ENCODE measurements around the gene ZFAND5. TPM values are rescaled to one million over a fixed set of nuclear protein-coding genes. Genes with fewer than 3 reads are reported as not detected.
A peak's percentile ranks its signal among the peaks of the same experiment; 100 is the strongest.

ZFAND5 gene
- total RNA-seq, 2 experiments from 2014 or later = 72.0 to 88.2 TPM

GRCh38 chr9:72315510-72316311, 49.3 kb downstream of the ZFAND5 start:
- CTCF ChIA-PET = interaction anchor here (0.6 to 1.5 kb wide), 7 partner anchors 14 to 1880 kb away, joined by 3 to 4 read pairs (median 3); no protein-coding TSS in a partner anchor
- DNase-seq (no peak), ATAC-seq (no peak)
- H3K27ac Mint-ChIP-seq = no peak overlapping the region
- intact Hi-C loops (cut with DNase I, micrococcal nuclease) = no loop called here
- H3K27me3 Mint-ChIP-seq = no peaks in the 10 kb centered on the region
- H3K9me3 Mint-ChIP-seq (ENCODE audit: low read depth) = no peaks in the 10 kb centered on the region
- no peak overlapping the region for H3K4me3 Mint-ChIP-seq
- POLR2A ChIA-PET = interaction anchor here (0.6 to 0.7 kb wide), 3 partner anchors 12 to 642 kb away, joined by 4 read pairs; no protein-coding TSS in a partner anchor
- H3K36me3 Mint-ChIP-seq (ENCODE audit: low read depth) = no peaks in the 10 kb centered on the region
- H3K4me1 Mint-ChIP-seq = no peaks in the 10 kb centered on the region

DNA sequence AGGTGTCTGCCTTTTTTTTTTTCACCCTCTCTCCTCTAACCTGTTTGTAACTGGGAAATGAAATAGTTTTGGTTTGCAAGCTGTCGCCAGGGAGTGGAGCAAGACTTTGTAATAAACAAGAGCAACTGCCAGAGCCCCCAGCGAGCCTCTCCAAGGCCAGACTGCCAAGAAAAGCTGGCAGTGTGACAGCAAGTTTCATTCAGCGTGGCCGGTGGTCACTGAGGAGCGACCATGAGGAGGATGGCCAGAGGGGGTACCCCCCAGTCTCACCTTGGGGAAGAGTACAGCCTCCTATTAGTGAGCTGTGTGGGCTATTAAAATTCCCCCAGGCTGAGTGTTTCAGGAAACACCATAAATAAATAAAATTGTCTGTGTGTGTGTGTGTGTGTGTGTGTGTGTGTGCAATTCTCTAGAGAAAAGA, 49.9 kb downstream of the ZFAND5 start:
- ChIA-PET POLR2A (interaction anchor here (0.6 to 0.7 kb wide), 2 partner anchors 12 to 641 kb away, joined by 4 read pairs; no protein-coding TSS in a partner anchor), CTCF (interaction anchor here (0.6 to 1.5 kb wide), 3 partner anchors 9 to 498 kb away, joined by 3 read pairs; no protein-coding TSS in a partner anchor)
- Mint-ChIP-seq H3K9me3 (ENCODE audit: low read depth) (no peaks in the 10 kb centered on the region), H3K4me3 (no peak overlapping the region), H3K27ac (no peak overlapping the region), H3K4me1 (no peaks in the 10 kb centered on the region), H3K27me3 (no peaks in the 10 kb centered on the region), H3K36me3 (ENCODE audit: low read depth) (no peaks in the 10 kb centered on the region)
- intact Hi-C loops (cut with DNase I, micrococcal nuclease) = no loop called here
- DNase-seq = no peak
- no peak for ATAC-seq

- Mint-ChIP-seq H3K9me3 (ENCODE audit: low read depth) (no peaks in the 10 kb centered on the region), H3K27ac (no peak overlapping the region), H3K4me3 (no peak overlapping the region), H3K27me3 (no peaks in the 10 kb centered on the region), H3K4me1 (no peaks in the 10 kb centered on the region), H3K36me3 (ENCODE audit: low read depth) (no peaks in the 10 kb centered on the region)
- DNase-seq (no peak), ATAC-seq (no peak)
- intact Hi-C loops (cut with DNase I, micrococcal nuclease) = no loop called here
- POLR2A ChIA-PET = no interaction called here
- CTCF ChIA-PET = interaction anchor here (1.7 kb wide), 1 partner anchor 33 kb away, joined by 5 read pairs; no protein-coding TSS in a partner anchor
Observed at GRCh38 chr9:72313507-72313906, 51.5 kb downstream of the ZFAND5 start.

DNA sequence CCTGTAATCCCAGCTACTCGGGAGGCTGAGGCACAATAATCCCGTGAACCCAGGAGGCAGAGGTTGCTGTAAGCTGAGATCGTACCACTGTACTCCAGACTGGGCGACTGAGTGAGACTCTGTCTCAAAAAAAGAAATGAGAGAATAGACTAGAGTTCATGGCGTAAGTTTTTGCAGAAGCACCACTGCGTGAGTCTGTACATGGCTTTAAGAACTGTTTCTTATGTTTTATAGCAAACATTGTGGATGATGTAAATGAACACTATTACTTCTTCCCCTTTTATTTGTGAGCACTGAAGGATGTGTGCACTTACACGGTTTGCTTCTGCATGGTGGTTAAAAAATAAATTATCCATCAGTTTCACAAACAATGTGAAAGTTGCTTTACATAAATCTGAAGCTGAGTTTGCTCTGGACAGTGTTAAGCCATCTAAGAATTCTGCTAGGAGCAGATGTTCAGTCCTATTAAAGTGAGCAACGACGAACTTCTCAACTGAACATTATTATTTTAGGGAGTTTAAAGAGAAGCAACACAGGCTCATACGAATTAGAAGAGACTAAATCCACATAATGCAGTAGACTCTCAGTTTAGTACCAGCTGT, 52.5 kb downstream of the ZFAND5 start:
- H3K4me1 Mint-ChIP-seq = no peaks in the 10 kb centered on the region
- no peaks in the 10 kb centered on the region for H3K9me3 Mint-ChIP-seq (ENCODE audit: low read depth)
- ChIA-PET CTCF (interaction anchor here (1.7 kb wide), 1 partner anchor 32 kb away, joined by 5 read pairs; no protein-coding TSS in a partner anchor), POLR2A (no interaction called here)
- no peaks in the 10 kb centered on the region for H3K36me3 Mint-ChIP-seq (ENCODE audit: low read depth)
- no peak for ATAC-seq
- no peaks in the 10 kb centered on the region for H3K27me3 Mint-ChIP-seq
- H3K27ac Mint-ChIP-seq = no peak overlapping the region
- no peak overlapping the region for H3K4me3 Mint-ChIP-seq
- no peak for DNase-seq
- intact Hi-C loops (cut with DNase I, micrococcal nuclease) = no loop called here

DNA sequence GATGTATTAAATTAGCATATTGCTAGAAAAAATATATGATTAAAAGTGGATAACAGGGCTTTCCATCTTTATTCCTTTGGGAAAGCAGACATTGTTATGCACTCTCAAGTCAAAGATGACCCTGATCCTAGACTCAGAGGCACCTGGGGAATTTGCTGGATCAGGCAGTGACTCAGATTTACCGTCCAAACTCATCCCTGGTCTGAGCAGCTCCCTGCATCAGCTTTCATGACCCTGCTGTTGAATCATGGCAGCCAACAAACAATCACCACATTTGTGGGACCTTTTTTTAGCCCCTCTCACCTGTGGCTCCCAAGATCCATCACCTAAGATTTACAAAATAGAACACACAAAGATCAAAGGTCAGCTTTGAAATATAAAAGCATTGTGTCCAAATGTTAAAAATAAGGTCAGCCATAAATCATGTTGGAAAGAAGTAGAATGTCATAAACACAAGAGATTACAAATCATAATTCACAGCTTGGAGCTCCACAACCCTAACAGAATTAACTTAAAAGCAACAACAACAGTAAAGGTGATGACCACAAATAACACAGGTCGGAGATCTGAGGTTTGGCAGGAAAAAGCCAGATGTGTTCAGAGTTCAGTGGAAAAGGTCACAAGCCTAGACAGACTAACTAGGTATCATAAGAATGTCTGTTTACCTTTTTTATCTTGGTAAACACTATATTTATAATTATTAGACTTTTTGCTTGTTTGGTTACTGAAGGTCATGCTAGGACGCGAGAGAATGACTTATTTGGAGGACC, 55.5 kb downstream of the ZFAND5 start:
- no peaks in the 10 kb centered on the region for H3K27me3 Mint-ChIP-seq
- ChIA-PET POLR2A (no interaction called here), CTCF (no interaction called here)
- intact Hi-C loops (cut with DNase I, micrococcal nuclease) = no loop called here
- no peak overlapping the region for H3K27ac Mint-ChIP-seq
- H3K4me3 Mint-ChIP-seq = no peak overlapping the region
- peaks cover 13% of the 10 kb centered on the region for H3K4me1 Mint-ChIP-seq
- DNase-seq = no peak
- ATAC-seq = no peak
- no peaks in the 10 kb centered on the region for H3K9me3 Mint-ChIP-seq (ENCODE audit: low read depth)
- no peaks in the 10 kb centered on the region for H3K36me3 Mint-ChIP-seq (ENCODE audit: low read depth)

DNA sequence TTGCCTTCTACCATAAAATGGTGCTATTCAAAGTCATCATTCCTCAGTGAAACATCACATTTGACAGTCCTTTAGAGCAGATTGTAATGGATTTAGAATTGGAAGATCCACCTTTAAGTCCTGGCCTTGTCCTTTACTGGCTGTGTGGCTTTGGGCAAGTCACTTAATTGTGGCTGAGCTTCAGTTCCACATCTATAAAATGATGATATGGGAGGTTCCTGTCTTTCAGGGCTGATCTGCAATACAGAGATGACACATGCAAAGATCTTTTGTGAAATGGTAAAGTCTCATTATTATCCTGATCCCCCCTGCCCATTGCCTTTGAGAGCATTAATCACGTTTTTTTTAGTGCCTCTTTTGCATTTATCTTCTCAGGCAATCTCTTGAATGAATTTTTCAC, 58.2 kb downstream of the ZFAND5 start:
- Mint-ChIP-seq H3K9me3 (ENCODE audit: low read depth) (no peaks in the 10 kb centered on the region), H3K36me3 (ENCODE audit: low read depth) (no peaks in the 10 kb centered on the region), H3K27me3 (no peaks in the 10 kb centered on the region), H3K4me3 (no peak overlapping the region), H3K27ac (no peak overlapping the region), H3K4me1 (peaks cover 15% of the 10 kb centered on the region)
- DNase-seq (no peak), ATAC-seq (no peak)
- CTCF ChIA-PET = no interaction called here
- POLR2A ChIA-PET = no interaction called here
- intact Hi-C loops (cut with DNase I, micrococcal nuclease) = no loop called here

DNA sequence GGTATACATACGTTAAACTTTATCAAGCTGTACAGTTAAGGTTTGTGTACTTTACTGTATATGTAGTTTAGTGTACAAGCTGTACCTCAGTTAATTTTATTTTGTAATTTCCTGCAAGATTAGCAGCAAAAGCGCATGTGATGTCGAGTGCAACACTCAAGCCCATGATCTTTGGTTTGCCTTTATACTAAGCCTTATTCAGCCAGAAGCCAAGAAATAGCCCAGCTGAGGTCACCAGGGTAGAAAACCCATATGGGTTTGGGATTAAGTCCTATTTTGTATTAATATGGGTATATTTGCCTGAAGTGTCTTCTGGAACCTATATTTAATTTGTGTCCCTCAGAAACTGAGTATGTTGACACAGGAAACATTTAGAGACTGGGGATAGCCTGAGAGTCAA, 59.3 kb downstream of the ZFAND5 start:
- CTCF ChIA-PET = interaction anchor here (0.7 to 1.0 kb wide), 2 partner anchors 22 to 273 kb away, joined by 4 read pairs; no protein-coding TSS in a partner anchor

GRCh38 chr9:72305102-72305546, 59.9 kb downstream of the ZFAND5 start:
- peak overlapping the region; percentile 59 for H3K27ac Mint-ChIP-seq
- CTCF ChIA-PET = interaction anchor here (0.6 to 1.0 kb wide), 3 partner anchors 21 to 272 kb away, joined by 3 to 4 read pairs (median 4); no protein-coding TSS in a partner anchor
- no peaks in the 10 kb centered on the region for H3K9me3 Mint-ChIP-seq (ENCODE audit: low read depth)
- POLR2A ChIA-PET = no interaction called here
- peaks cover 24% of the 10 kb centered on the region for H3K4me1 Mint-ChIP-seq
- intact Hi-C loops (cut with DNase I, micrococcal nuclease) = no loop called here
- no peaks in the 10 kb centered on the region for H3K27me3 Mint-ChIP-seq
- H3K4me3 Mint-ChIP-seq = no peak overlapping the region
- H3K36me3 Mint-ChIP-seq (ENCODE audit: low read depth) = no peaks in the 10 kb centered on the region
- DNase-seq = peak; percentile 24
- peak; percentile 72 for ATAC-seq

More for the DNA sequence above, 59.3 kb downstream of the ZFAND5 start:
- POLR2A ChIA-PET = no interaction called here
- Mint-ChIP-seq H3K27me3 (no peaks in the 10 kb centered on the region), H3K36me3 (ENCODE audit: low read depth) (no peaks in the 10 kb centered on the region), H3K9me3 (ENCODE audit: low read depth) (no peaks in the 10 kb centered on the region), H3K4me3 (no peak overlapping the region), H3K27ac (no peak overlapping the region), H3K4me1 (peaks cover 22% of the 10 kb centered on the region)
- no peak for DNase-seq
- intact Hi-C loops (cut with DNase I, micrococcal nuclease) = no loop called here
- ATAC-seq = no peak

DNA sequence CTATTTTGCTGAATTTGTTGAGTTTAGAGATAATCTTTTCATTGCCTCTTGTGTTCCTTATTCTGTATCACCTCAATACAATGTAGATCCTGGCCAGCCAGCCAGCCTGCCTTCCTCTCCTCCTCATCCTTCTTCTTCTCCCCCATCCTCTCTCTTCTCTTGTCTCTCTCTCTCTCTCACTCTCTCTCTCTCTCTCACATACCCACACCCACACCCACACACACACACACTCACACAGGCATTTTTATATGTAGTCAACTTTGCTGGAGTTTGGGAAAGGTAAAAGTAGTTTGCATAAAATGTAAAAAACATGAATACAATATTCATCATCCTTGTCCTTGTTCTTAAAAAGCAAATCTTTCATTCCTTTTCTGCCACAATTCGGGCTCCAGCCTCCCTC, 60.5 kb downstream of the ZFAND5 start:
- intact Hi-C loops (cut with DNase I, micrococcal nuclease) = loop anchor here in 1 of 2 experiments (5.0 kb wide), 1 partner anchor 38 kb away; no protein-coding TSS in a partner anchor
- Mint-ChIP-seq H3K4me1 (peaks cover 24% of the 10 kb centered on the region), H3K36me3 (ENCODE audit: low read depth) (no peaks in the 10 kb centered on the region), H3K4me3 (no peak overlapping the region), H3K27me3 (no peaks in the 10 kb centered on the region), H3K9me3 (ENCODE audit: low read depth) (no peaks in the 10 kb centered on the region), H3K27ac (no peak overlapping the region)
- ATAC-seq = no peak
- CTCF ChIA-PET = interaction anchor here (0.6 to 1.0 kb wide), 2 partner anchors 21 to 23 kb away, joined by 3 to 4 read pairs; no protein-coding TSS in a partner anchor
- POLR2A ChIA-PET = no interaction called here
- no peak for DNase-seq

Data from activated CD4-positive, alpha-beta T cell treated with anti-CD3 and anti-CD28 coated beads for 36 hours (primary cell).